PFSK-1 (cell line): Measurements from ENCODE around the gene DAGLA.

Experiments
- FOXP2 ChIP-seq: optimal IDR thresholded peaks from 2 replicates; pipeline ENCODE3; 2011; ENCODE audit warnings: borderline replicate concordance, control low read depth, inconsistent platforms; ENCODE audit not compliant: insufficient read depth; ENCODE audit errors: extremely low read length, extremely low read depth
- POLR2AphosphoS5 ChIP-seq: IDR thresholded peaks from 2 replicates; pipeline ENCODE4 v1.6.1; 2012; ENCODE audit warnings: low read depth, mild to moderate bottlenecking, control low read depth, low read length, moderate library complexity
- SIN3A ChIP-seq: IDR thresholded peaks from 2 replicates; pipeline ENCODE4 v1.6.1; 2012; ENCODE audit warnings: mild to moderate bottlenecking, low read length, moderate library complexity, borderline replicate concordance; ENCODE audit not compliant: insufficient read depth
- TAF1 ChIP-seq: IDR thresholded peaks from 2 replicates; pipeline ENCODE4 v1.6.1; 2012; ENCODE audit warnings: low read length, control low read depth, borderline replicate concordance; ENCODE audit not compliant: insufficient read depth
- TF ChIP-seq, protein P1 (sequence below), 2 experiments: IDR thresholded peaks; 2 replicates each; pipeline versions ENCODE4 v1.6.1 to v1.8.0; 2011 to 2012; ENCODE audit warnings: low read depth in 2 of 2, low read length in 2 of 2, control low read depth in 1 of 2, inconsistent platforms in 1 of 2, mild to moderate bottlenecking in 1 of 2, moderate library complexity in 1 of 2; ENCODE audit not compliant: insufficient read depth in 1 of 2

DNA sequence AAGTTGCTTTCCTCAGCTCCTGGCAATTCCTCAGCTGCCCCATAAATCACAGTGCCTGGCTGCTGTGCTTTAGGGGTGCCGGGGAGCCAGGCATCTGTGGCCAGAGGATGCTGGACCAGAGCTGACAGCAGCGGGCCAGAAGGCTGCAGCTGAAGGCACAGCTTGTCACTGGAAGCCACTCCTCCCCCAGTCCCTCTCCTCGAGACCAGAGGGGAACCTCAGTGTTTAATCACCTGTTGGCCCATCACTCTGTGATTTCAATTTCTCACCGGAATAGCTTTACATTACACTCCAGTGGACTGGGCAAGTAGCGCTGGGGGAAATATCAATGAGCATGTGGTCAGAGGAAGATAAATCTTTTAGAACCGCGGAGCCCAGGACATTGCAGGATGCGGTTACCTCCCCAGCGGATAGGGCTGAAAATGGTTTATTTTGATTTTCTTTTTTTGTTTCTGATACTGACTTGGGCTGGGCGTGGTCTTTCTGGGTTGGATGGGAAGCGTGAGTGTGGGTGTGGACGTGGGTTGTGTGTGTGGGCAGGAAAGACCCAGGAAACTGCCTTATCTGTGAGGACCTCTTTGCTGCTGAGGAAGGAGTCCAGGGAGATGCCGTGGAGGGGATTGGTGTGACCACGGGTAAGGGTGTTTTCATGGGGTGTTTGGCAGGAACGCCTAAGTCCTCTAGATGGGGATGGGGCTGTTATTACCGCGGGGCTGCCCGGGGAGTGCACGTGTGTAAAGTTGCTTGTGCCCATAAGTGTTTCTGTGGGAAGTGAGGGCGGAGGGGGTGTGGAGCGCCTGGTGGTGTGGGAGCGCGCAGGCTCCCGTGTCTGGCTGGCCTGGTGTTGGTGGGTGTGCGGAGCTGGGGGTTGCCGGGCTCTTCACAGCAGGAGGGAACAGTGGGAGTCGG lies 4.0 kb downstream of the DAGLA start:
- TF ChIP-seq SIN3A, result 0 out of 2 replicates have a peak, but pooled peaks have one; percentile 16
- TF ChIP-seq, protein P1, sequence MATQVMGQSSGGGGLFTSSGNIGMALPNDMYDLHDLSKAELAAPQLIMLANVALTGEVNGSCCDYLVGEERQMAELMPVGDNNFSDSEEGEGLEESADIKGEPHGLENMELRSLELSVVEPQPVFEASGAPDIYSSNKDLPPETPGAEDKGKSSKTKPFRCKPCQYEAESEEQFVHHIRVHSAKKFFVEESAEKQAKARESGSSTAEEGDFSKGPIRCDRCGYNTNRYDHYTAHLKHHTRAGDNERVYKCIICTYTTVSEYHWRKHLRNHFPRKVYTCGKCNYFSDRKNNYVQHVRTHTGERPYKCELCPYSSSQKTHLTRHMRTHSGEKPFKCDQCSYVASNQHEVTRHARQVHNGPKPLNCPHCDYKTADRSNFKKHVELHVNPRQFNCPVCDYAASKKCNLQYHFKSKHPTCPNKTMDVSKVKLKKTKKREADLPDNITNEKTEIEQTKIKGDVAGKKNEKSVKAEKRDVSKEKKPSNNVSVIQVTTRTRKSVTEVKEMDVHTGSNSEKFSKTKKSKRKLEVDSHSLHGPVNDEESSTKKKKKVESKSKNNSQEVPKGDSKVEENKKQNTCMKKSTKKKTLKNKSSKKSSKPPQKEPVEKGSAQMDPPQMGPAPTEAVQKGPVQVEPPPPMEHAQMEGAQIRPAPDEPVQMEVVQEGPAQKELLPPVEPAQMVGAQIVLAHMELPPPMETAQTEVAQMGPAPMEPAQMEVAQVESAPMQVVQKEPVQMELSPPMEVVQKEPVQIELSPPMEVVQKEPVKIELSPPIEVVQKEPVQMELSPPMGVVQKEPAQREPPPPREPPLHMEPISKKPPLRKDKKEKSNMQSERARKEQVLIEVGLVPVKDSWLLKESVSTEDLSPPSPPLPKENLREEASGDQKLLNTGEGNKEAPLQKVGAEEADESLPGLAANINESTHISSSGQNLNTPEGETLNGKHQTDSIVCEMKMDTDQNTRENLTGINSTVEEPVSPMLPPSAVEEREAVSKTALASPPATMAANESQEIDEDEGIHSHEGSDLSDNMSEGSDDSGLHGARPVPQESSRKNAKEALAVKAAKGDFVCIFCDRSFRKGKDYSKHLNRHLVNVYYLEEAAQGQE (IDR thresholded peaks at IDR 0.05; ENCODE audit: insufficient read depth in 1 of 2, low read depth in 2 of 2, low read length in 2 of 2), result no peak
- TF ChIP-seq POLR2AphosphoS5, result no peak
- TF ChIP-seq FOXP2, result no peak
- no peak for TF ChIP-seq TAF1
